ENCODE results near the gene OMP.

DNA sequence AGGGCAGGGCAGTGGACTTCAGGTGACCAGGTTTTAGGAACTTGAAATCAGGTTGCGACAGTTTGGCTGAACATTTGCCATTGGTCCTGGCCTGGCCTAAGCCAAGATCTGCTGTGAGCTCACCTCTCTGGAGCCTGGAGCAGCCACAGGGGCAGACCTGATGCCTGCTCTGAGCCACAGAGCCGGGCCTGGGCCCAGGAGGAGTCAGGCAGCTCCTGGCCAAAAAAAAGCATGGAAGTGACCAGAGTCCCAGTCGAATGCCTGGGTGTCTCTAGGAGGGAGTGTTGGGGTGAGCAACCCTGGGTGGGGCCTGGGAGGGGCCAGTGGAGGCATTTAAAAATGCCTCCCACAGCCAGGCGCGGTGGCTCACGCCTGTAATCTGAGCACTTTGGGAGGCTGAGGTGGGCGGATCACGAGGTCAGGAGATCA is 6.0 kb upstream of the OMP start:
- TF ChIP-seq, protein P1, sequence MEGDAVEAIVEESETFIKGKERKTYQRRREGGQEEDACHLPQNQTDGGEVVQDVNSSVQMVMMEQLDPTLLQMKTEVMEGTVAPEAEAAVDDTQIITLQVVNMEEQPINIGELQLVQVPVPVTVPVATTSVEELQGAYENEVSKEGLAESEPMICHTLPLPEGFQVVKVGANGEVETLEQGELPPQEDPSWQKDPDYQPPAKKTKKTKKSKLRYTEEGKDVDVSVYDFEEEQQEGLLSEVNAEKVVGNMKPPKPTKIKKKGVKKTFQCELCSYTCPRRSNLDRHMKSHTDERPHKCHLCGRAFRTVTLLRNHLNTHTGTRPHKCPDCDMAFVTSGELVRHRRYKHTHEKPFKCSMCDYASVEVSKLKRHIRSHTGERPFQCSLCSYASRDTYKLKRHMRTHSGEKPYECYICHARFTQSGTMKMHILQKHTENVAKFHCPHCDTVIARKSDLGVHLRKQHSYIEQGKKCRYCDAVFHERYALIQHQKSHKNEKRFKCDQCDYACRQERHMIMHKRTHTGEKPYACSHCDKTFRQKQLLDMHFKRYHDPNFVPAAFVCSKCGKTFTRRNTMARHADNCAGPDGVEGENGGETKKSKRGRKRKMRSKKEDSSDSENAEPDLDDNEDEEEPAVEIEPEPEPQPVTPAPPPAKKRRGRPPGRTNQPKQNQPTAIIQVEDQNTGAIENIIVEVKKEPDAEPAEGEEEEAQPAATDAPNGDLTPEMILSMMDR (conservative IDR thresholded peaks at IDR 0.05; ENCODE audit: low read length) = no peak
- TF ChIP-seq EZH2phosphoT487 (IDR thresholded peaks at IDR 0.05; ENCODE audit: borderline replicate concordance, low read depth, low read length) = no peak

Data from OCI-LY7 (cell line).